HG02885 (cell line): ENCODE data around the gene KLF18.
"Not testable (repeated sequence)": the region's sequence is repeated elsewhere in the genome, so short reads cannot be mapped to it uniquely, and the experiment has no call there.

Experiments
- ATAC-seq: cut with Tn5 transposase; IDR thresholded peaks from one replicate; pipeline ENCODE4 v1.9.1; 2021; ENCODE audit warnings: mild to moderate bottlenecking; ENCODE audit not compliant: unreplicated experiment, poor library complexity

The KLF18 gene

DNA sequence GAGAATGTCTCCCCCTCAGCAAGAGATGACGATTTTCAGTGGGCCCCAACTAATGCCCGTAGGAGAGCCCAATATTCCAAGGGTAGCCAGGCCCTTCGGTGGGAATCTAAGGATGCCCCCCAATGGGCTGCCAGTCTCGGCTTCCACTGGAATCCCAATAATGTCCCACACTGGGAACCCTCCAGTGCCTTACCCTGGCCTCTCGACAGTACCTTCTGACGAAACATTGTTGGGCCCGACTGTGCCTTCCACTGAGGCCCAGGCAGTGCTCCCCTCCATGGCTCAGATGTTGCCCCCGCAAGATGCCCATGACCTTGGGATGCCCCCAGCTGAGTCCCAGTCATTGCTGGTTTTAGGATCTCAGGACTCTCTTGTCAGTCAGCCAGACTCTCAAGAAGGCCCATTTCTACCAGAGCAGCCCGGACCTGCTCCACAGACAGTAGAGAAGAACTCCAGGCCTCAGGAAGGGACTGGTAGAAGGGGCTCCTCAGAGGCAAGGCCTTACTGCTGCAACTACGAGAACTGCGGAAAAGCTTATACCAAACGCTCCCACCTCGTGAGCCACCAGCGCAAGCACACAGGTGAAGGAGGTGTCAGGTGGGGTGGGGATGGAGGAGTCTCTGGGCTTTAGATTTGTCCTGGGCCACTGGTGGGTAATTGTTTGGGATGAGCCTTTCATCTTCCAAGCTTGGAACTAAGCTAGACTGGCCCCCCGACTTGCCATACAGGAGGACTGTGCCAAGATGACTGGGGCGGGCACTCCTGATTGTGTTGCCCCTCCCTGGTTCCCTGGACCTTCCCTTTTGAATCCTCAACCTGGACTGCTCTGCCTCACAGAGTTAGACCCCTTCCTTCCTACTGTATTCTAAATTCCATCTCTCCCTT, 11.6 kb downstream of the KLF18 start:
- no peak for ATAC-seq

GRCh38 chr1:44120398-44120949, 21.0 kb downstream of the KLF18 start:
- no peak for ATAC-seq

DNA sequence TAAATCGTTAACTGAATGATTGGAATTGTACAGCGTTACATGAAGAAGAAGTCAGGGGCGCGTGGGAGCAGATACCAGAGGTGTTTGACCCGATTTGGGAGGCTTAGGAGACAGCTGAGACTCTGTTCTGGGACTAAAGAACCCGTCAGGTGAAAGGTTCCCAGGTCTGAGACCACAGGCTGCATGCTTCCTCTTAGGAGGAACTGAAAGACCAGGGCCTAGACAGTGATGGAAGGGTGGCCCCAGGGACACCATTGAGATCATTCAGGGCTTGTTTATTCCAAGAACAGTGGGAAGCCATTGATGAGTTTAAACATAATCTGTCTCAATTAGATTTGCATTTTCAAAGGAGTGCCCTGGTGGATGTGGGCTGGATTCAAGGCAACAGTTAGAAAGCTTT, 21.9 kb downstream of the KLF18 start:
- no peak for ATAC-seq

GRCh38 chr1:44118682-44119081, 22.7 kb downstream of the KLF18 start, which contains the start of gene KLF17:
KLF17 (plus strand) TSS chr1:44118821; CDS start chr1:44118908, 87 bp downstream.
- no peak for ATAC-seq

GRCh38 chr1:44117272-44117671, 24.2 kb downstream of the KLF18 start:
- not testable (repeated sequence) for ATAC-seq

DNA sequence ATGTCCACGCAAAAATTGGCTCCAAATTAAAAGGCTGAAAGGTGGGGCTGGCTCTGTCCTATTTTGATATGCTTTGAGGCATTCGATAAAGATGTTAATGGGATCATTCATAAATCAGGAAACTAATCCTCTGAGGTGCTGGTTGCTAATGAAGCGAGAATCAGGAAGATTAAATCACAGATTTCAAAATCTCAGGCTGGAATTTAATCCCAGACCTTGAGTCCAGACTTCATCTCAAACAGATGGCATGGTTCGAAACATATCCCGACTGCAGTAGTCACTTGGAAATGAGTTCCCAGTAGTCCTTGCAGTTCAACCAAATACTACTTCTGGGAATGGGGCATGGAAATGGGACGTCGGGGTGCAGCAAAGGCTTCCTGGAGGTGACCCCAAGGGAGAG, 27.3 kb downstream of the KLF18 start:
- no peak for ATAC-seq

DNA sequence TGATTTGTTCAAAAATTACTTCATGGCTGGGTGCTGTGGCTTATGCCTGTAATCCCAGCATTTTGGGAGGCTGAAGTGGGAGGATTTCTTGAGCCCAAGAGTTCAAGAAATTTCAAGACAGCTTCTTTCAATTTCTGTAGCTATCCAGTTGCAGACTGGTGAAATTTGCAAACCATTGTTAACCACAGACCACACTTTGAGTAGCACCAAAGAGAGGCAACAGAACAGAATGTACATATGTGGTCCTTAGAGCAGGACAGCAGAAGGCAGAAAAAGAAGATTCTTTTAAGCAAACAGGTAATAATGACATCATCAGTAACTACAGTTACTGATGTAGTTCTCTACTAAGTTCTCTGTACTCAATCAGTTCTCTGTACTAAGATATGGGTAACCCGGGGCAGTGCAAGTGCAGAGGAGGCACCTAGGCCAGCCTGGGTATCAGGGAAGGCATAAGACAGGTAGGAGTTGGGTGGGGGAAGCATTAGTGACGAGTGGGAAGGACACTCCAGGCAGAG, 28.3 kb downstream of the KLF18 start:
- ATAC-seq = no peak

GRCh38 chr1:44112486-44112885, 28.9 kb downstream of the KLF18 start:
- no peak for ATAC-seq

- no peak for ATAC-seq
Measured at GRCh38 chr1:44111861-44112260, 29.6 kb downstream of the KLF18 start.

GRCh38 chr1:44110916-44111315, 30.5 kb downstream of the KLF18 start:
- no peak for ATAC-seq

DNA sequence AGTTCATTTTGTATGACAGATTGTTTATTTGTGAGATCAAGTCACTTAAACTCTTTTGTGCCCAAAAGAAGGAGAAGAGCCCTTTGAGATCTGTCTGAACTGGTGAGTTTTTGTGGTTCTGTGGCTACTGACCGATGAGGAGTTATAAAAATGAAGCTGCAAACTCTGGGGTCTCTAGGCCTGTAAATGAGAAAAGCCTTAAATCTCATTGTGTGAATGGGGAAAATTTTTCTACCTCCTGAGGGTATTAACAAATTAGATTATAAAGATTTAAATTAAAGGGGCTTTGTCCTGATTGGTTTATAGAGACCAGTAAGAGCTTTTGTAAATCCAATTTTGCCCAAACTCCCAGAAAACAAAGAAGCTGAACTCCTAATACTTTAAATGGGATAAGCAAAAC, 32.5 kb downstream of the KLF18 start:
- no peak for ATAC-seq

- ATAC-seq = no peak
Measured at GRCh38 chr1:44108241-44108640, 33.2 kb downstream of the KLF18 start.

- ATAC-seq = no peak
Measured at GRCh38 chr1:44105810-44106209, 35.6 kb downstream of the KLF18 start.

DNA sequence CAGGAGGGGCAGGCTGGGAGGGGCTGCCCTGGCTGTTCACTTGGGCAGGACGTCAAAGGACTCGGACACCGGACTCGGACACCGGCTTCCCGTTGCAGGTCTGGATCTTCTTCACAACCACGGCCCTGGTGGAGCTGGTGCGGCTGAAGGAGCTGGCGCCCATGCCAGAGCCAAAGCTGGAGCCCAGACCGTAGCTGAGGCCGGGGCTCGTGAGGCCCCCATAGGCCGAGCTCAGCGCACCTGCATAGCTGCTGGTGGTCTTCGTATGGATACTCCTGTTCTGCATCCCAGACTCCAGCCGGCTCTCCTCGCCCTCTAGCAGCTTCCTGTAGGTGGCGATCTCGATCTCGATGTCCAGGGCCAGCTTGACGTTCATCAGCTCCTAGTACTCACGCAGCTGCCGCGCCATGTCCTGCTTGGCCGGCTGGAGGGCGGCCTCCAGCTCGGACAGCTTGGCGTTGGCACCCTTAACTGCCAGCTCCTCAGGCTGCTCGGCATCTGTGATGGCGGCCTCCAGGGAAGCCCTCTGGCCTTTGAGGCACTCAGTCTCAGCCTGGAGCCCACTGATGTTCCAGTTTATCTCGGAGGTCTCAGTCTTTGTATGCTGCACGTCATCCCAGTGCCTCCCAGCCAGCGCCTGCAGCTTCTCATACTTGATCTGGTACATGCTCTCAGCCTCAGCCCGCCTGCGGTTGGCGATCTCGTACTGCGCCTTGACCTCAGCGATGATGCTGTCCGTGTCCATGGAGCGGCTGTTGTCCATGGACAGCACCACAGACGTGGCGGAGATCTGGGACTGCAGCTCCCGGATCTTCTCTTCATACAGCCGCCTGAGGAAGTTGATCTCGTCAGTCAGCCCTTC, 37.9 kb downstream of the KLF18 start:
- no peak for ATAC-seq

- no peak for ATAC-seq
Measured at GRCh38 chr1:44101328-44101727, 40.1 kb downstream of the KLF18 start.

GRCh38 chr1:44100183-44100868, 41.1 kb downstream of the KLF18 start:
- ATAC-seq = no peak

DNA sequence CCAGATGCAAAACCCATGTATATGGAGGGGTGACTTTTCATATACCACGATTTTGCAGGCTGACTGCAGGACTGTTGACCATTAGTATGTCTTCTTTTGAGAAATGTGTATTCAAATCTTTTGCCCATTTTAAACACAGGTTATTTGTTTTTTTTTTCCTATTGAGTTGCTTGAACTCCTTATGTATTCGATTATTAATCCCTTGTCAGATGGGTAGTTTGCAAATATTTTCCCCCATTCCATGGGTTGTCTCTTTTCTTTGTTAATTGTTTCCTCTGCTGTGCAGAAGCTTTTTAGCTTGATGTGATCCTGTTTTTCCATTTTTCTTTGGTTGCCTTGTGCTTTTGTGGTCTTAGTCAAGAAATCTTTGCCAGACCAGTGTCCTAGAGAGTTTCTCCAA, 47.4 kb downstream of the KLF18 start:
- no peak for ATAC-seq

GRCh38 chr1:44090429-44091252, 50.8 kb downstream of the KLF18 start:
- no peak for ATAC-seq

DNA sequence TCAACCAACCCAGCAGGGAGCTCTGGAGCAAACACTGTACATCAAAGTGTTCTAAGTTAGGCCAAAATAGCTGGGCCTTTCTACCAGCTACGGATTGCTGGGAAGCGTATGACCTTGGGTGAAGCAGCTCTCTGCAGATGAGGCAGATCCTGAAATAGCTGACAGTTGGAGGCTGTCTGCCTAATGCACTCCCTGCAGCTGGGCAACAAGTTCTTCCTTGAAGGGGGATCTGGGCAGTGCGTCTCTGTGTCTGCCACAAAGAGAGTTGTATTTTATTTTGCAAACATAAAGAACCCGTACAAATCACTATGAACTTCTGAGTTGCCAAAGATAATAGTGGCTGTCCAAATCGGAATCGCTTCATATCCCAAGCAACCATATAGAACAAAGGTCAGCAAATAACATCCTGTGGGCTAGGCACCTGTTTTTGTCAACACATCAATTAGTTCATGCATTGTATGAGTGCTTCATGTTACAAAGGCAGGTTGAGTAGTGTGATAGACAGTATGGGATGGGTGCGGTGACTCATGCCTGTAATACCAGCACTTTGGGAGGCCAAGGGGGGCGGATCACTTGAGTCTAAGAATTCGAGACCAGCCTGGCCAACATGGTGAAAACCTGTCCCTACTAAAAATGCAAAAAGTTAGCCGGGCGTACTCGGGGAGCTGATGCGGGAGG, 51.9 kb downstream of the KLF18 start:
- no peak for ATAC-seq
